CD4-positive, alpha-beta T cell treated with Interleukin-1 beta for 1 hour (primary cell): Measurements from ENCODE around the gene ATAD2B.
"Not testable (repeated sequence)": the region's sequence is repeated elsewhere in the genome, so short reads cannot be mapped to it uniquely, and the experiment has no call there.

Experiments
- DNase-seq, 2 donors: peaks; one replicate each; pipeline ENCODE4 v3.0.0-alpha.2; 2020 to 2022

ATAD2B gene

GRCh38 chr2:23926750-23927571, at the start of gene ATAD2B:
TSS of gene ATAD2B (minus strand) at chr2:23927123. CDS start at chr2:23926770, 353 bp downstream.
- DNase-seq: peak; percentile 96

- no peak for DNase-seq
Observed at GRCh38 chr2:23967846-23968245, 40.9 kb upstream of the ATAD2B start.

GRCh38 chr2:23954325-23955014, 27.5 kb upstream of the ATAD2B start:
- no peak for DNase-seq

GRCh38 chr2:23953625-23954024, 26.7 kb upstream of the ATAD2B start:
- DNase-seq: no peak

GRCh38 chr2:23952558-23952957, 25.6 kb upstream of the ATAD2B start:
- not testable (repeated sequence) for DNase-seq

- no peak for DNase-seq
Observed at GRCh38 chr2:23947350-23947749, 20.4 kb upstream of the ATAD2B start.

GRCh38 chr2:23944976-23945375, 18.1 kb upstream of the ATAD2B start:
- no peak for DNase-seq

GRCh38 chr2:23944527-23944926, 17.6 kb upstream of the ATAD2B start:
- no peak for DNase-seq

GRCh38 chr2:23943666-23944065, 16.7 kb upstream of the ATAD2B start:
- DNase-seq: no peak

GRCh38 chr2:23941644-23942043, 14.7 kb upstream of the ATAD2B start:
- DNase-seq: no peak

- peak; percentile 38 to 44 for DNase-seq
Observed at GRCh38 chr2:23940718-23941620, 14.0 kb upstream of the ATAD2B start.

- DNase-seq: peak; percentile 79 to 80
Observed at GRCh38 chr2:23939987-23940717, 13.2 kb upstream of the ATAD2B start, which contains the start of gene UBXN2A. TSS of gene UBXN2A (plus strand) at chr2:23940463. CDS start at chr2:23958315, 17,852 bp downstream.

- DNase-seq: no peak
Observed at GRCh38 chr2:23934259-23934658, 7.3 kb upstream of the ATAD2B start.

GRCh38 chr2:23926290-23926749, 603 bp downstream of the ATAD2B start:
- no peak for DNase-seq

- DNase-seq: peak; percentile 76 to 79
Observed at GRCh38 chr2:23925702-23926289, 1.1 kb downstream of the ATAD2B start.

GRCh38 chr2:23924589-23925359, 2.1 kb downstream of the ATAD2B start:
- no peak for DNase-seq

GRCh38 chr2:23918837-23919489, 8.0 kb downstream of the ATAD2B start:
- DNase-seq: no peak

- peak in 1 of 2 donors; percentile 21 for DNase-seq
Observed at GRCh38 chr2:23916727-23917405, 10.1 kb downstream of the ATAD2B start.

GRCh38 chr2:23915327-23915726, 11.6 kb downstream of the ATAD2B start:
- DNase-seq: no peak

GRCh38 chr2:23912054-23912453, 14.9 kb downstream of the ATAD2B start:
- DNase-seq: no peak
